IMR-90 (cell line): ENCODE results near the gene PILRA. TPM values are rescaled to one million over a fixed set of nuclear protein-coding genes. Genes with fewer than 3 reads are reported as not detected.

Source experiments
- ATAC-seq: fragments of 200-7000 bp; cut with Tn5 transposase; 2 replicates; pipeline ENCODE4 v1.9.1; 2020; ENCODE audit warnings: low read depth, mild to moderate bottlenecking, moderate library complexity
- BruUV-seq: library from RNA; stranded (reverse); fragments of 400-500 nt; replicated peaks from 2 replicates; lab custom pipeline; 2021; lab: Mats Ljungman, UMichigan
- CTCF ChIA-PET: fragments of 300-600 bp; formaldehyde crosslinking; extraction: SDS; loops from one replicate; lab custom pipeline; 2021; ENCODE audit warnings: antibody characterized with exemption; lab: Yijun Ruan, JAX
- POLR2A ChIA-PET: fragments of 300-600 bp; sonication (Branson Sonifier 250); formaldehyde crosslinking; loops from one replicate; lab custom pipeline; 2022; ENCODE audit warnings: antibody characterized with exemption; ENCODE audit not compliant: unreplicated experiment; lab: Charles Lee
- DNase-seq: peaks from one replicate; pipeline ENCODE4 v3.0.0; 2013
- H2AFZ ChIP-seq: replicated peaks from 2 replicates; pipeline ENCODE3; 2013; ENCODE audit warnings: low read length, mild to moderate bottlenecking; ENCODE audit not compliant: poor library complexity
- H2AK5ac ChIP-seq: 2 replicates; pipeline ENCODE4 v1.6.1; 2013; ENCODE audit warnings: low read depth, low read length, inconsistent platforms
- H2AK9ac ChIP-seq: replicated peaks from 2 replicates; pipeline ENCODE3; 2013; ENCODE audit warnings: mild to moderate bottlenecking, low read depth, low read length, moderate library complexity; ENCODE audit not compliant: poor library complexity
- H2BK120ac ChIP-seq: 2 replicates; pipeline ENCODE4 v1.6.1; 2013; ENCODE audit warnings: low read depth, low read length, inconsistent platforms
- H2BK15ac ChIP-seq: 3 replicates; pipeline ENCODE4 v1.6.1; 2013; ENCODE audit warnings: low read depth, low read length, inconsistent platforms
- H2BK20ac ChIP-seq: 2 replicates; pipeline ENCODE4 v1.6.1; 2013; ENCODE audit warnings: low read depth, mild to moderate bottlenecking, inconsistent platforms, low read length, moderate library complexity
- H2BK5ac ChIP-seq: 2 replicates; pipeline ENCODE4 v1.6.1; 2013; ENCODE audit warnings: mild to moderate bottlenecking, low read depth, low read length, inconsistent platforms; ENCODE audit not compliant: poor library complexity, severe bottlenecking
- H3K14ac ChIP-seq: replicated peaks from 2 replicates; pipeline ENCODE4 v1.6.1; 2013; ENCODE audit warnings: low read depth, low read length, inconsistent platforms
- H3K18ac ChIP-seq: 2 replicates; pipeline ENCODE4 v1.6.1; 2013; ENCODE audit warnings: low read depth, low read length, control low read depth
- H3K23ac ChIP-seq: 2 replicates; pipeline ENCODE4 v1.6.1; 2013; ENCODE audit warnings: low read depth, low read length, inconsistent platforms
- H3K27ac ChIP-seq: 2 replicates; pipeline ENCODE4 v1.5.1; 2013; ENCODE audit warnings: mild to moderate bottlenecking, control low read depth, low read length; ENCODE audit not compliant: insufficient read depth
- H3K27me3 ChIP-seq: 2 replicates; pipeline ENCODE4 v1.6.1; 2013; ENCODE audit warnings: low read length; ENCODE audit not compliant: control insufficient read depth, insufficient read depth
- H3K36me3 ChIP-seq: 2 replicates; pipeline ENCODE4 v1.6.1; 2013; ENCODE audit warnings: low read length, mixed read lengths; ENCODE audit not compliant: control insufficient read depth, insufficient read depth
- H3K4ac ChIP-seq: 2 replicates; pipeline ENCODE4 v1.6.1; 2013; ENCODE audit warnings: low read depth, low read length, inconsistent platforms
- H3K4me1 ChIP-seq: 2 replicates; pipeline ENCODE4 v1.6.1; 2013; ENCODE audit warnings: low read length, mixed read lengths; ENCODE audit not compliant: control insufficient read depth, insufficient read depth
- H3K4me2 ChIP-seq: 2 replicates; pipeline ENCODE4 v1.6.1; 2013; ENCODE audit warnings: low read depth, mild to moderate bottlenecking, control low read depth, low read length, moderate library complexity
- H3K4me3 ChIP-seq: 2 replicates; pipeline ENCODE4 v1.5.1; 2013; ENCODE audit warnings: low read depth, mild to moderate bottlenecking, control low read depth, low read length, moderate library complexity; ENCODE audit not compliant: insufficient read depth
- H3K56ac ChIP-seq: 2 replicates; pipeline ENCODE4 v1.6.1; 2013; ENCODE audit warnings: low read length, inconsistent platforms; ENCODE audit not compliant: insufficient read depth; ENCODE audit errors: extremely low read depth
- H3K79me1 ChIP-seq, 2 experiments: 2 replicates each; pipeline ENCODE4 v1.6.1; 2013; ENCODE audit warnings: low read length in 2 of 2, inconsistent platforms in 1 of 2, low read depth in 1 of 2
- H3K9ac ChIP-seq: 2 replicates; pipeline ENCODE4 v1.6.1; 2013; ENCODE audit warnings: low read depth, low read length, control low read depth
- H3K9me1 ChIP-seq: 2 replicates; pipeline ENCODE4 v1.6.1; 2013; ENCODE audit warnings: low read length, inconsistent platforms; ENCODE audit not compliant: insufficient read depth
- H3K9me3 ChIP-seq: 2 replicates; pipeline ENCODE4 v1.6.1; 2013; ENCODE audit warnings: low read length; ENCODE audit not compliant: control insufficient read depth, insufficient read depth
- H4K20me1 ChIP-seq: 2 replicates; pipeline ENCODE4 v1.6.1; 2013; ENCODE audit warnings: low read length, inconsistent platforms; ENCODE audit not compliant: insufficient read depth
- H4K5ac ChIP-seq: 2 replicates; pipeline ENCODE4 v1.6.1; 2013; ENCODE audit warnings: mild to moderate bottlenecking, low read depth, low read length, control low read depth
- H4K8ac ChIP-seq, 2 experiments: 2 replicates each; pipeline ENCODE4 v1.6.1; 2013; ENCODE audit warnings: low read depth in 2 of 2, low read length in 2 of 2, control low read depth in 1 of 2, inconsistent platforms in 1 of 2
- H4K91ac ChIP-seq: 2 replicates; pipeline ENCODE4 v1.6.1; 2013; ENCODE audit warnings: low read depth, low read length, inconsistent platforms; ENCODE audit not compliant: insufficient read depth
- BHLHE40 ChIP-seq: fragments of 150-350 bp; IDR thresholded peaks from 2 replicates; pipeline ENCODE4 v1.6.1; 2016; ENCODE audit warnings: mild to moderate bottlenecking, low read depth, low read length
- CEBPB ChIP-seq: IDR thresholded peaks from 2 replicates; pipeline ENCODE4 v1.6.1; 2012; ENCODE audit warnings: low read depth, low read length, improper control_type of control experiment
- CTCF ChIP-seq: conservative IDR thresholded peaks from 2 replicates; pipeline ENCODE4 v1.5.1; 2012; ENCODE audit warnings: mild to moderate bottlenecking, low read depth, low read length, improper control_type of control experiment
- ELK1 ChIP-seq: fragments of 150-350 bp; IDR thresholded peaks from 2 replicates; pipeline ENCODE4 v1.6.1; 2016; ENCODE audit warnings: low read depth, mild to moderate bottlenecking, low read length, moderate library complexity, borderline replicate concordance
- FOS ChIP-seq: fragments of 150-350 bp; IDR thresholded peaks from 2 replicates; pipeline ENCODE4 v1.6.1; 2016; ENCODE audit warnings: low read depth, low read length
- MAFK ChIP-seq: IDR thresholded peaks from 2 replicates; pipeline ENCODE4 v1.6.1; 2012; ENCODE audit warnings: low read depth, low read length, improper control_type of control experiment
- NFE2L2 ChIP-seq: fragments of 150-350 bp; IDR thresholded peaks from 2 replicates; pipeline ENCODE4 v1.6.1; 2016; ENCODE audit warnings: low read depth, mild to moderate bottlenecking, low read length
- RAD21 ChIP-seq: IDR thresholded peaks from 2 replicates; pipeline ENCODE4 v1.6.1; 2012; ENCODE audit warnings: low read length, improper control_type of control experiment
- RCOR1 ChIP-seq: IDR thresholded peaks from 2 replicates; pipeline ENCODE4 v1.6.1; 2012; ENCODE audit warnings: mild to moderate bottlenecking, low read length, improper control_type of control experiment; ENCODE audit not compliant: insufficient replicate concordance
- RFX5 ChIP-seq: IDR thresholded peaks from 2 replicates; pipeline ENCODE4 v1.8.0; 2012; ENCODE audit warnings: low read depth, mild to moderate bottlenecking, low read length, moderate library complexity
- SMC3 ChIP-seq: fragments of 150-350 bp; IDR thresholded peaks from 2 replicates; pipeline ENCODE4 v1.6.1; 2016; ENCODE audit warnings: low read depth, mild to moderate bottlenecking, antibody characterized with exemption, low read length, moderate library complexity
- USF2 ChIP-seq: fragments of 150-350 bp; IDR thresholded peaks from 2 replicates; pipeline ENCODE4 v1.6.1; 2017; ENCODE audit warnings: mild to moderate bottlenecking, antibody characterized with exemption, low read length, low read depth
- WGBS, 2 experiments: methylation state at CpG; one replicate each; pipeline versions ENCODE4 v1.1.5 to v1.1.7; 2013; ENCODE audit warnings: missing lambda C conversion rate in 2 of 2; ENCODE audit not compliant: insufficient read length in 1 of 2; ENCODE audit errors: extremely low coverage in 2 of 2; 5-methylcytosine and 5-hydroxymethylcytosine counted together
- dilution Hi-C: fragments of 300-500 bp; cut with HindIII; formaldehyde crosslinking; loops from one replicate; pipeline ENCODE4 v1.14.3; 2018; ENCODE audit warnings: low sequenced_read_pairs; ENCODE audit not compliant: unreplicated experiment
- in situ Hi-C: fragments of 300-500 bp; cut with MboI; formaldehyde crosslinking; loops from 3 replicates; pipeline ENCODE4 v1.14.3; 2019; ENCODE audit warnings: low sequenced_read_pairs, inconsistent platforms, mixed read lengths
- intact Hi-C: fragments of 100-400 bp; cut with micrococcal nuclease; formaldehyde crosslinking; loops from 2 replicates; pipeline ENCODE4 v1.10.0; 2022
- polyA plus RNA-seq, 3 experiments: library from polyadenylated mRNA; depleted of rRNA; stranded (reverse); fragments of >200 nt; gene quantifications; 2 replicates each; pipeline ENCODE4 v1.2.3, GENCODE V29; 2012; ENCODE audit warnings: low replicate concordance in 1 of 3
- total RNA-seq: library from RNA; depleted of rRNA; stranded (reverse); fragments of >200 nt; gene quantifications from 2 replicates; pipeline ENCODE4 v1.2.3, GENCODE V29; 2012

PILRA gene
- total and polyA plus RNA-seq, 2 of the 4 experiments (the other 2 are of a cell fraction) = 0.56 TPM; not detected in 1

- intact Hi-C loops = loop anchor here (2.0 kb wide), 1 partner anchor 275 kb away; no protein-coding TSS in a partner anchor
- no peak overlapping the region for H2BK15ac ChIP-seq
- peaks cover 45% of the 10 kb centered on the region for H3K27me3 ChIP-seq
- peak; percentile 81 for DNase-seq
- in situ Hi-C loops = no loop called here
- 13% methylated on average over 2 of the region's 12 CpGs; no CpG with 5 or more reads in 1 of the 2 experiments for WGBS, 2 experiments
- H2AK9ac ChIP-seq = no peak overlapping the region
- H2BK5ac ChIP-seq = no peak overlapping the region
- H3K9me3 ChIP-seq = no peaks in the 10 kb centered on the region
- no peak overlapping the region for H2AK5ac ChIP-seq
- ChIA-PET POLR2A (no interaction called here), CTCF (interaction anchor here (0.5 to 1.3 kb wide), 6 partner anchors 10 to 276 kb away, joined by 3 to 4 read pairs (median 4); no protein-coding TSS in a partner anchor)
- dilution Hi-C loops = no loop called here
- no peak overlapping the region for H3K4ac ChIP-seq
- no TSS peak for BruUV-seq
- TF ChIP-seq FOS (peak; percentile 18; the same call in 1 of the 2 replicates), RFX5 (no peak), RCOR1 (no peak), CTCF (peak; percentile 75), MAFK (no peak), RAD21 (peak; percentile 73), USF2 (no peak), CEBPB (no peak), SMC3 (peak; percentile 56), BHLHE40 (no peak), ELK1 (no peak), NFE2L2 (no peak)
- H3K79me1 ChIP-seq = no peaks in the 10 kb centered on the region
- no peak overlapping the region for H3K4me2 ChIP-seq
- H2BK120ac ChIP-seq = no peak overlapping the region
- no peak overlapping the region for H2BK20ac ChIP-seq
- H4K5ac ChIP-seq = no peak overlapping the region
- peak; percentile 98 for ATAC-seq
- no peak overlapping the region for H3K4me3 ChIP-seq
- no peak overlapping the region for H3K14ac ChIP-seq
- H4K8ac ChIP-seq = no peak overlapping the region
- H3K18ac ChIP-seq = no peak overlapping the region
- H2AFZ ChIP-seq = no peak overlapping the region
- H3K27ac ChIP-seq = no peak overlapping the region
- no peaks in the 10 kb centered on the region for H4K20me1 ChIP-seq
- H3K56ac ChIP-seq = no peak overlapping the region
- no peaks in the 10 kb centered on the region; the same call in 1 of the 2 replicates for H3K4me1 ChIP-seq
- no peaks in the 10 kb centered on the region for H3K36me3 ChIP-seq
- no peaks in the 10 kb centered on the region for H3K9me1 ChIP-seq
- H3K23ac ChIP-seq = no peak overlapping the region
- no peak overlapping the region for H3K9ac ChIP-seq
- no peak overlapping the region for H4K91ac ChIP-seq
Measured at GRCh38 chr7:100407285-100408180, 34.2 kb downstream of the PILRA start.
